ENCODE data around the gene POLR3E.
"Not testable (repeated sequence)": the region's sequence is repeated elsewhere in the genome, so short reads cannot be mapped to it uniquely, and the experiment has no call there.

POLR3E gene

DNA sequence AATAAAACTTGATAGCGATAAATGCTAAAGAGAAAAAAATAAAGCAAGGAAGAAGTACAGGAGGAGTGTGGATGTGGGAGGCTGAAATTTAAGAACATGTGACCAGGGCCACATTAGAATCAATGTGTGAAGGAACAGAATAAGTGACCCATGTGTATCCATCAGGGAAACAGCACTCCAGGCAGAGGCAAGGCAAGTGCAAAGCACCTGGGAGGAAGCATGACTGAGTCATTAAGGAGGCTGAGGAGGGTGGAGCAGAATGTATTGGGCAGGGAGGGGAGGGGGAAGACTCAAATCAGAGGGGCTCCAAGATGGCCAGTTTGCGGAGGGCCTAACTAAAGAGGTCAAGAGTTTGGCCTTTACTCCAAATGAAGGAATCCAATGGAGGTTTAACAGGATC lies 69.2 kb downstream of the POLR3E start:
- DNase-seq (ENCODE audit: low spot score) = no peak

DNA sequence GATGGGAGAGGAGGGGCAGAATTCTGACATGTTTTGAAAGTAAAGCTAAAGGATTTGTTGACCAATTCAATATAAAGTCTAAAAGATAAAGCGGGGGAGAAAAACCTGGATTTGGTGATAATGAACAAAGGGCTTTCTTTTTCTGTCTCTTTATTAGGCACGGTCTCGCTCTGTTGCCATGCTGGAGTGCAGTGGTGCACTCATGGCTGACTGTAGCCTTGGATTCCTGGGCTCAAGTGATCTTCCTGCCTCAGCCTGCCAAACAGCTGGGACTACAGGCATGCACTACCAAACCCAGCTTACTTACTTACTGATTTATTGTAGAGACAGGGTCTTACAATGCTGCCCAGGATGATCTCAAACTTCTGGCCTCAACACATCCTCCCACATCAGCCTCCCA lies 69.7 kb downstream of the POLR3E start:
- DNase-seq (ENCODE audit: low spot score) = no peak

DNA sequence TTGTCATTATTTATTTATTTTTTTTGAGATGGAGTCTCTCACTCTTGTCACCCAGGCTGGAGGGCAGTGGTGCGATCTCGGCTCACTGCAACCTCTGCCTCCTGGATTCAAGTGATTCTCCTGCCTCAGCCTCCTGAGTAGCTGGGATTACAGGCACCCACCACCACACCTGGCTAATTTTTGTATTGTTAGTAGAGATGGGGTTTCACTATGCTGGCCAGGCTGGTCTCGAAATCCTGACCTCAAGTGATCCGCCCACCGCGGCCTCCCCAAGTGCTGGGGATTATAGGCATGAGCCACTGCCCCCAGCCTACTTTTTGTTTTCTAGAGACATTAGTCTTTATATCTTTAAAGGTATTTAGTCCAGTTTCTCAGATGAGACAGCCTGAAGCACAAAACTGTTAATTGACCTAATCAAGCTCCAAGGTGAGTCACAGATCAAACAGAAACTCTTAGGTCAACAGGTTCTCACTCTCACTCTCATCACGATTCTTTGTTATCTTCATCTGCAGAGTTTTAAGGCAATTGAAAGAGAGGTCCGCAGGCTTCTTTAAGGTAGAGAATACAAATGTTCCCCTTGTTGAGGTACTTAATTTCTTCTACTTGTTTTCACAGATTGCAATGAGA lies 71.1 kb downstream of the POLR3E start:
- not testable (repeated sequence) for DNase-seq (ENCODE audit: low spot score)

DNA sequence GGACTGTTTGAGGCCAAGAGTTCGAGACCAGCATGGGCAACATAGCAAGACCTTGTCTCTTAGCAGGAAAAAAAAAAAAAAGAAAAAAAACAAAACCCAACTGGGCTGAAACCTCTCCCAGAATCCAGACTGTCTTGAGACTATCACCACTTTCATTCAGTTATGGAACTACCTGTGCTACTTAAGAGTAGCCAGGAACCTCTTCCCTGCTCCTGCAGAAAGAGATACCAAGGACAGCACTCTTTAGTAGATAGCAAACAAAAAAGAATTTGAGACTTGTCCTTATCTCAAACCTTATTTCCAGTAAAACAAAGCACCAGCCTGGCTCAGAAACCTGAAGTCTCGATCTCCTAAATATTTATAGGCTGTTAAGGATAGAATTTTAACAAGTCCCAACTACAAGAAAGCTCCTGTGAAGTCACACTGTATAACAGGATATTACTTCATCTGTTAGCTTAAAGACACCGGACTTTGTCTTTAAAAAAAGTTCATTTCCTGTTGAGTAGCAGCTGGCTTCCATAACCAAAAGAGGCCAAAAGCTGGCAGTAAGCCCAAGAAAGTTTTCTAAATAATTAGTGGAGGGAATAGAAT lies 72.1 kb downstream of the POLR3E start:
- no peak for DNase-seq (ENCODE audit: low spot score)

DNA sequence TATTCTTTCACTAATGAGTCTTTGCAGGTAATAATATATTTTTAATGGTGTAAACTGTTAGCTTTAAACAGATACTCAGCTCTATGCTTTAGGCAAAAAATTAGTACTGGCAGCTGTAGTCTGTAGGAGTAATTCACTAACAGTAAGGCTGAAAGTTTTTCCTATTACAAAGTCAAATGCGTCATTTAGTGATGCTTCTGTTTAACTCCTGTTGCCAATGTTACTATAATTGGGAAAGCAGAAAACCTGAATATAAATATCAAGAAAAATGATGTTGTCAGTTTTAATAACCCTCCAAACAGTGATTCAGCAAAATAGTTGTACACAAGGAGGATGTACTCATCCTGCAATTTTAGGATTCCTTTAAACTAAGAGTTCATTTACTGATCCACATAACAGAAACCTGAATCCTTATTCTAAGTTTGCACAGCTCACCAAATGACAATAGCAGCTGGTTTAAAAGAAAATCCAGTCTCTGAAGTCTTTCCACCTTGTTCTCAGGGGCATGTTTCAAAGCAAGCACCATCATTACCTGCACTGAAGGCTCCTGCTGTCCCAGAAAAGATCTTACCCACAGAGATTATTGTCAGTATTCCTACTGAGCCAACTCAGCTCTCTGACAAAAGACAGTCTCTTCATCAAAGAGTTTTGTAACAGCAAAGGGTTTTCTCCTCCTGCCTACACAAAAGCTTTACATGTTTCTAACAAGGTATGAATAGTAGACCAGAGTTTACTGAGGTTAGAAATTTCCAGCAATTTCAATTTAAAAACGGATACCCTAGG lies 73.0 kb downstream of the POLR3E start:
- DNase-seq (ENCODE audit: low spot score) = no peak

DNA sequence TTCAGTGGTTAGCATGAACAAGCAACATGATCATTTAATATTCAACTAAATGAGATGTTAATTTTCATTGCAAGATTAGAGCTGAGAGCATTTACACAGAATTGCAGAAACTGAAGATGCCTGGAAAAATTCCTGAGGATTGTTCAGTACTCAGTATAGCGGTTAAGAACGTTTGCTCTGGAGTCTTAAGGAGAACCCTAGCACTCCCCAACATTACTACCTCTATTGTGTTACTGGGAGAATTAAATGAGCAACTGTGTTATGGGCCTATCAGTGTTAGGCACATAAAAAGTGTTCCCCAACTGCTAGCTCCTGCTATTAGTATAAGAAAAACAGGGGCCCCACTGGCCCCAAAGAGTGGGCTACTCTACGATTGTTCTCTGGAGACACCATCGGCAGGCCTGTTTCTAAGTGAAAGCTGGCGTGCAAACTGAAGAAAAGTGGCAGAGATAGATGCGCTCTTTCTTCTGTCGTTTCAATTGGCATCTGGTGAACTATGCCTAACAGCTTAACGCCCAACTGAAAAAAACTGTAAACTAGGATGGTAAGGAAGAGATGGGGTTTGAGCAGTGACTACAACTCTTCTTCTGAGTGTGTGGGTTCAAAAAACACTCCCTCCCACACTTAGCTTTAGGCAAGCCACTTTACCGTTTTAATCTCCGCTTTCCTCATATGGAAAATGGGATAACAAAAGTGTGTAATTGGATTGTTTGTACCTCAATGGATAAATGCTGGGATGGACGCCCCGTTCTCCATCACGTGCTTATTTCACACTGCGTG lies 75.9 kb downstream of the POLR3E start:
- DNase-seq (ENCODE audit: low spot score) = no peak

DNA sequence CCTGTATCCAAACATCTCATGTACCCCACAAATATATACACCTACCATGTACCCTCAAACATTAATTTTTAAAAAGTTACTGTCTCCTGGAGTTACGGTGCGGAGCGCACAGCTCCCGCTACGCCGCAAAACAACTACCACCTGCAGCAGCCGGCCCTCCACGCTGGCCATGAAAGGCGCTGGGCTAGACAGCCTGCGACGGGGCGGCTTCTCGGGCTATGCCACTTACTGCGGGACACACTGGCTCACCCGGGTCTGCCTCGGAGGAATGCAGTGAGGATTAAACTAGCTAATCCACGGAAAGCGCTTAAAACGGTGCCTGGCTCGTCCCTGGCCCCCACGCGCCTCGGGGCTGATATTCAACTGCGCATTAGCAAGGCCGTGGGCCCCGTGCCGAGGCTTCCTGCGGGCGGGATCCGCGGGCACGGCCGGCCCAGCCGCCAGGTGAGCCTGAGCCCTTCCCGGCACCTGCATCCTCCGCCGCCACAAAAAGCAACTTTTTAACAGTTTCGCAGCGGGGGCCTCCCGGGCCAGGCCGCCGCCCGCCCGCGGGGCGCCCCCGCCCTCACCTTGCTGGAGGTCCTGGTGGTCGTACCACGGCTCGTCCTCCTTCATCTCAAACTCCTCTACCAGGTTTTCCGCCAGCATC lies 76.6 kb downstream of the POLR3E start:
- DNase-seq (ENCODE audit: low spot score) = no peak

DNA sequence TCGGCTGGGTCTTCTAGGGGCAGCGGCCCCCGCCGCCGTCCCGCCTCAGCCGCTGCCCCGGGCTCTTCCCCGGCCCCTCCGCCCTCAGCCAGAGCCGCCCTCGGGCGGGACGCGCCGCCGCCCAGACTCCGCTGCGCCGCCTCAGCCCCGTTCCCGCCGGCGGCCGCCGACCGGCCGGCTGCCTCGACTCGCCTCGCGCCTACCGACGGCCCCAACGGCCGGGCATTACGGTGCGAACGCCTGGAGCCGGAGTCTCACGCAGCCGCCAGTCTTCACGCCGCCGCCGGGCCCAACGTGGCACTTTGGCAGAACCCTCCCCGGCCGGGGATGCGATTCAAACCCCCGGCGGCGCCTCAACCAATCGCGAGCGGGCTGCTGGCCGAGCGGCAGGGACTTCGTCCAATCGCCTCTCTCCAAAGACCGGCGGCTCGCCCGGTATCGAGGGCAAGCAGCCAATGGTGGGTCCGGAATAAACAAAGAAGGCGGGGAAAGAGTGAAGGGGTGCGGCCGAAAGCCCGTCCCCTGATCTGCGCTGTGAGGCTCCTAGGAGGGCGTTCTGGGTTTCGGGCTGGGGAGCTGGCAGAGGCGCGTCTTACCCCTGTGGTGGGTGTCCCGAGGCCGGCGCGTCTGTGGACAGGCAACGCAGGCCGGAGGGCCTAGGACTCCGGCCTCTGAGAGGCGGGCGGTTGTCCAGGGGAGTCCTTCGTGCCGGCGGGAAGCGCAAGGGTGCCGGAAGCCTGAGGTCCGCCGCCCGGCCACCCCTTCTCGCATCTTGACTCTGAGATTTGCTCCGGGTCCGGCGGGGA lies 77.3 kb downstream of the POLR3E start, which contains the start of gene CDR2:
Gene CDR2 (minus strand): TSS at position 309 of the 806 bp plus-strand sequence. CDS start 310 bp downstream, outside the sequence.
- DNase-seq (ENCODE audit: low spot score) = peak; percentile 92

DNA sequence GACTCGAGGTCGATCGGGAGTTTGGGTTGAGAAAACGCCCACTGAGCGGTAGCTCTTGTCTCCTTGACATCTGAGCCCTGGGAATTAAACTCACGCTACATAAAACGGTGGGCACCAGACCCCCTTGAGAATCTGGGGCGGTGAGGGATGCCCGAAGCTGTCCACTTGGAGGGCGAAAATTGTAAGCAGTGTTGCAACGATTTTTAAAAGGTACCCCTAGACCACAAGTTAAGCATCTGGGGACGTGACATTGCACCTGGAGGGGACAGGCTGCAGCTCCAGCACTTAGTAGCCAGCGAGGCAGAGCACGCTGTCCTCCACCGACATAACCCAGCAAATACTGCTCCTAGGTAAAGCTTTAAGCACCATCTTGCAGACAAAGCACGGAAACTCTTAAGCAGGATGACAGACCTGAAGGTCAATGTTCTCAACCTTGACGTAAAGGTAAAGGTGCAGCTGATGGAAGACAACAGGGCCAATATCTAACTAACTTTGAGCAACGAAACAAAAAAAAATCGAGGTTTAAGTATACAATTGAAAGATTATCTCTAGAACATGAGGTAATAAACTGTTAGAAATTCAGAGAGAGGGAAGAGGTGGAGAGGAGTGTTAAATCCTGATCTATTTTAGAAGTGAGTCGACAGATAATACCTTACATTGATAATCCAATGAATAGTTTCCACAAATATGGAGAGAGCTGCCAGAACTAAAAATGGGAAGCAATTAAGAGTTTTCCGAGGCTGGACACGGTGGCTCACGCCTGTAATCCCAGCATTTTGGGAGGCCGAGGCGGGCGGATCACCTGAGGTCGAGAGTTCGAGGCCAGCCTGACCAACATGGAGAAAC lies 78.1 kb downstream of the POLR3E start:
- DNase-seq (ENCODE audit: low spot score) = no peak

DNA sequence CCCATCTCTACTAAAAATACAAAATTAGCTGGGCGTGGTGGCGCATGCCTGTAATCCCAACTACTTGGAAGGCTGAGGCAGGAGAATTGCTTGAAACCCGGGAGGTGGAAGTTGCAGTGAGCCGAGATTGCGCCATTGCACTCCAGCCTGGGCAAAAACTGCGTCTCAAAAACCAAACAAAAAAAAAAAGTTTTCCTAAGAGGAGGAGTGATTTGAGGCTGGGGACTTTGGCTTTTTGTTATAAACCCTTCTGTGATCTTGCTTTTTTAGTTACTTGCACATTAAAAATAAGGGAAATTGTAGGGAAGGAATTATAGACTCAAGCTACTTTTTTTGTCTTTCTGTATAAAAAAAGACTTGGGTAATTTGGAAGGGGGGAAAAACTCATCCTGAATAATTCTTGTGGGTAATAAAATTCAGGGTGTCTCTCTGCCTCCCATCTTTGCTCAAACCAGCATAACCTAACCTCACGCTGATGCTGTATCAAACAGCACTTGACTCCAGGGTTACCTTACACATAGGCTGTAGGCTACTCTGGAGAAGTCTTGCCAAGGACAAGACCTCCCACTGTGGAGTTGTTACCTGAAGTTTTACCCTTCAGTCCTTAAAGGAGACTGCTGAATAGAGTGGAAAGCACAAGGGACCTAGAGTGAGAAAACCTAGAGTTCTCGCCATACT lies 78.9 kb downstream of the POLR3E start:
- no peak for DNase-seq (ENCODE audit: low spot score)

DNA sequence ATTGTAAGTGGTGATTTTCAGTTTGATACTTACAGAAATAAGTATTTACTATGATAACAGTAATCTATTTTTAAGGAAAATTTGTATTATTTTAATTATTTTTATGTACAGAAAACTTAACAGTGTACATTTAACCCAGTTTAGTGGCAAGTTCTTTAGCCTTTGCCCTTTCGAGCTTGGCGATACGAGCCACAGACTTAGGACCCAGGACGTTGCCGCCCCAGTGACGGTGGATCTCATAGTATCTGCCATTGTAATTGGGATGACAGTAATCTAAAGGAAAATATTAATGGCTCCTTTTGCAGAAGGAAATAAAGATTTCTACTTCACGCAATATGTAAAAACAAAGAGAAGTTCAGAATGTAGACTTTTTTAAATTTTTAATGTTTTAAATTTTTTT lies 82.4 kb downstream of the POLR3E start:
- DNase-seq (ENCODE audit: low spot score) = no peak

DNA sequence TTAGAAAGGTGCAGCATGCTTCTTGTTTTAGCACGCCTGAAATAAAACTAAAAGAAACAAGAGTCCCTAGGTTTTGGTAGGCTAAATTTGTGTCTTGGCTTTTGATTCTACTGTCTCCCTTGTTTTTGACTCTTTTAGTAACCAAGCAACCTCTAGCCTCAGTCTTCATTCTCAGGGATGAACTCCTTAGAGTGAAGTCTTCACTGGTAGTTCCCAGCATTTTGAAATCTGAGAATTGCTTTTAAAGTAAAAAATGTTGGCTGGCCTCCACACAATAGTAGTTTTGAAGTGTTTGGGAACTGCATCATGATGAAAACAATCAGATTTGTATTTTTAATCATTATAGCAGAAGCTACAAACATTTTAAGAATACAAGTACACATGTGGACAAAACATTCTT lies 83.3 kb downstream of the POLR3E start:
- DNase-seq (ENCODE audit: low spot score) = no peak

DNA sequence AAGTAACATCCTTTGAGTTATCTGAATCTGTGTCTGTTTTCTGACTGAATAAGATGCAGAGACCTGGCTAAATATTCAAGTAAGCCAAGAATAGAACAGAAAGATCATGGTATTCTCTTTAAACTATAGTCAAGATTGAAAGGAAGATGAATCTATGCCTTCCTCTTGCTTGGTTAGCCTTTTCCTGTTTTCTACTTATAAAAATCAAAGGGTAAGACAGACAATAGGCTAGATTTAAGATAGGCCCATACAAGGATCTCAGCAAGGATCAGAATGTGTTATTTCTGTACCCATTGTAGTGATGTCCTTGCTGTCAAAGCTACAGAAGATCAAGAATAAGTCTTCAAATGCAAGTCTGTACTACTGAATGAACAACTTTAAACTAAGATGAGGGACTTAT lies 84.2 kb downstream of the POLR3E start:
- DNase-seq (ENCODE audit: low spot score) = no peak

DNA sequence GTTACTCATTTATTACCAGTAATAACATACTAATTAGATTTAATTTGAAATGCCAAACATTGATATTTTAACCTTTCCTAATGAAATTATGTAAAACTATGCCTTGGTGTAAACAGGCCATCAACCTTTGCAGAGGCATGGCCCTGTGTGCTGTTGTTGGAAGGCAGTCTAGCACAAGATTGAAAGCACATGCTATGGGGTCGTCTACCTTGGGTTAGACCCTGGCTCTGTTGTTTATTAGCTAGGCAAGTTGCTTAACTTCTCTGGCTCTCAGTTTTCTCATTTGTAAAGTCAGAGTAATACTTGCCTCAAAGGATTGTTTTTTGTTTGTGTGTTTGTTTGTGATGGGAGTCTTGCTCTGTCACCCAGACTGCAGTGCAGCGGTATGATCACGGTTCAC lies 86.6 kb downstream of the POLR3E start:
- DNase-seq (ENCODE audit: low spot score) = no peak

Data from HuH-7.5 (cell line).